ENCODE data around the gene TPRG1.
"Not testable (repeated sequence)": the region's sequence is repeated elsewhere in the genome, so short reads cannot be mapped to it uniquely, and the experiment has no call there.

TPRG1 gene

DNA sequence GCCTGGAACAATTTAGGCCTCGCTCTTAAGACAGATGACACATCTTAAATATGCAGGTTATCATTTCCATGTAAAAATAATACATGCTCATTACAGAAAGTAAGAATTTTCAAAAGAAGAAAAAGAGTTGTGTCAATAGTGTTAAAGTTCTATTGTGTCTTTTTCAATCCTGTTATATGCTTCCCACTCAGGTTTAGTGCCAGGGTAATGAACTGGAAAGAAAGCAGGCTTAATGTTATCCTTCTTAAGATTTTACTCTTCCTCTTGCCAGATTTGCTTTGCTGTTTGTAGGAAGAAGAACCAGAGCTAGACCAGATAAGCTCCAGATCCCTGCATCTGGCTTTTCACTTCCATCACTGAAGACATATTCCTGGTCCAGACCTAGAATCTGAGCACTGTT, 128.6 kb downstream of the TPRG1 start:
- no peak for DNase-seq (ENCODE audit: low read depth, low spot score)
- no peak overlapping the region for H3K4me3 ChIP-seq (ENCODE audit: low read length)

DNA sequence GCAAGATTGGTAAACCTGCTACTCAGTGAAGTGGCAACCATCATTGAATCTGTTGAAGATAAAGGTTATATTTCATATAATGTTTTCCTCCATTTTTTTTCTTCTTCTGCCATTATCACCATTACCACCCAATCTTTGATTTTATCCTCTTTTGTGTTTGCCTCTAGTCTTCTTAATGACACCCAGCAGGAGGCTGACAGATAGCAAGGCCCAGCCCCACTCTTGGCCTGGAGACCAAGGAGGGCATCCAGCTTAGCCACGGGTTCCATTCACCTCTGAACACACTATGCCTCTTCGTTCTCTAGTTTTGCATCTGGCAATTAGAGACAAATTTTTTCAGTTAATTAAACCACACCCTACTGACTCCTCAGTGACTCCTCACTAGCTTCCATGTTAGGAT, 129.7 kb downstream of the TPRG1 start:
- no peak for DNase-seq (ENCODE audit: low read depth, low spot score)
- no peak overlapping the region for H3K4me3 ChIP-seq (ENCODE audit: low read length)

DNA sequence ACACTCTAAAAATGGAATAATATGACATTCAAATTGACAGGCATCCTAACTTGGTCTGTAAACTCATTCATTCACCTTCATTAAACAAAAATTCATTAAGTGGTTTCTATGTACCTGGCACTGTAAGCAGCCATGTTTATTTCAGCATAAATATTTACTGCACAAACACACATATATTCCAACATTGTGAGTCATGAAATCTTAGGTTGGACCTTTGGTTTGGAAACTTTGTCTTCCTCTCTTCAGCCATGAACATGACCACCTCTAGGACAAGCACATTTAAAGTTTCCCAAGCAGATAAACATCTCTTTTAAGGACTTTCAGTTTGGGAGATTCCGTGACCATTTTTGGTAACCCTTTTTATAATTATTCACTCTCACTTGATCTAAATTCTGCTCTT, 131.8 kb downstream of the TPRG1 start:
- no peak for DNase-seq (ENCODE audit: low read depth, low spot score)
- H3K4me3 ChIP-seq (ENCODE audit: low read length) = no peak overlapping the region

DNA sequence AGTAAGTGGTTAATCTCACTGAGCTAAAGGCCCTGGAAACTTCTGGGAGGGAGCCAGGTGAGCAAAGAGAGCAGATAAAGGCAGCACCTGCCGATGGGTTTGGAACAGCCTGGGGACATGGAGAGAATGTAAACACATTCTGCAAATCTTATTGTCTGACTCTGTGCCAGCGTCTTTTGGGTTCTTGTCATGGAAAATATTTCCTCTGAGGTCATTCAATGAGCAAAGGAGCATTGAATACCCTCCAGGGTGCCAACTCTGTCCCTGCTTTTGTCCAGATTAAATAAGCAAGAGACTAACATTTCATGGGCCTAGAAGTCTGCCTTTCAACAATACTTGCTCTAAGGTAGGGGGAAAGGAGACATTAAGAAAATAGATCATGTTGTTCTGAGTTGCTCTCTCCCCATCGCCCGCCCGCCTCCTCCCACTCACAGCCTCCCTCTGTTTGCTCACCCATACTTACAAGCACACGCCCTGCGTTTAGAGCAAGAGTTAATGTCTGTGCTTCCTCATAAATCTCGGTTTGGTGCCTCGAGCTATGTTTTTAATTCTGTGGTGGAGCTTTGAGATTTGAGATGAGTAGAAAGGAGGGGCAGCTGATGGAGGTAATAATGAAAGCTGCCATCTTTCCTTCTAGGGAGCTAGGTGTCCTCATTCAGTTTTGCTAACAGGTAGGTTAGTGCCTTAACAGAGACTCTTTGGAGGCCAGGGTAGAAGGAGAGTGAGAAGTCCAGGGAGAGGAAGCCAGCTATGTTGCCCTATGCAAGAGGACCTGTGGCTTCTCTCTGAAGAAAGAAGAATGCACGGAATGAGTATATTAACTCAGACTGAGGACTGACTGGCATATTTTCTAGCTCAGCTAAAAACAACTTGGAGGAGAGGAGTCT, 132.9 kb downstream of the TPRG1 start:
- no peak for DNase-seq (ENCODE audit: low read depth, low spot score)
- H3K4me3 ChIP-seq (ENCODE audit: low read length) = no peak overlapping the region

DNA sequence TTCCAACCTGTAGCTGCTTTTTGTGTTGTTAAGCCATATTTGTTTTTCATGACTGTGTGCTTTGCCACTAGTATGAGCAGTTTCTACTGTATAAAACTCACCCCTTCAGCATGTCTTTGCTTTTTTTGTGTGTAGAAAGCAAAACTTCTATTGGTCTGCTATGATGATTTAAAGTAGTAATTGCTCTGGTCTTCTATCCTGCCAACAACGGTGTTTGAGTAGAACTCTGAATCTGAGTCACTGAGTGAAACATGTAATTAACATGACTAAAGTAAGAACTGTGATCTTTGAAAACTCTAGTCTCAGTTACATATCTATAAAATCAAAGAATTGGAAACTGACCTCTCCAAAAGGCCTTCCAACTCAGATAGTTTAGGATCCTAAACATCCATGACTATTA, 133.6 kb downstream of the TPRG1 start:
- DNase-seq (ENCODE audit: low read depth, low spot score) = no peak
- no peak overlapping the region for H3K4me3 ChIP-seq (ENCODE audit: low read length)

DNA sequence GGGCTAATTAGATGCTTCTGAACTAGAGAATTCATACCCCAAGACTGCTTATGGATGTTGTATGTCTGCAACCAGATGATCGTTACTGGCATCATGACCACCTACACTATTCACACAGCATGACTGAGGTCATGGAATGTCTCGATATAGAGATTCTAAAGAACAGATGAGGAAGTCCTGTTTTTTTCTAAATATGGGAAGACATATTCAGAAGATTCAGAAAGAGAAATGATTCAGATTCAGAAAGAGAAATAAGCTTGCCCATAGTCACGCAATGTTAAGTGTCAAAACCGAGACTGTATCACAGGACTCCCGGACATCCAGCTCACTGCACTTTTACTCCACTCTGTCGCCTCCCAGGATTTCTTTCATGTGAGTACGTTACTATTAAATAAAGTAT, 136.2 kb downstream of the TPRG1 start:
- H3K4me3 ChIP-seq (ENCODE audit: low read length) = no peak overlapping the region
- no peak for DNase-seq (ENCODE audit: low read depth, low spot score)

DNA sequence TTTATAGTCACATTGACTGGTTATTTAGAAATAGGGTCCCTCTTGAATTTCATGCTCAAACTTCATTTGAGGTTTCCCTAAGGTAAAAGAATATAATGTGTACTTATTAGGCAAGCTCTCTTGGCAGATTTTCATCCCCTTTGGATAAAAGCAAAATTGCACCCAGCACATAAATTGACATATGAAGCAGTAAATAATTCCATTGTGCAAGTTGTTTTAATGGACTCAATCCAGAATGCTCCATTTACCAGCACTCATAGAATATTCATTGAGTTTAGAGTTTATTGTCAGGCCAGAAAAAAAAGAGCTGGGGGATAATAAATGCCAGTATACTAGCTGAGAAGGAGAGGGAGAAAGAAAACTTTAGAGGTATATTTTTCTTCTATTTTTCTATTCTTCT, 136.8 kb downstream of the TPRG1 start:
- DNase-seq (ENCODE audit: low read depth, low spot score) = no peak
- no peak overlapping the region for H3K4me3 ChIP-seq (ENCODE audit: low read length)

DNA sequence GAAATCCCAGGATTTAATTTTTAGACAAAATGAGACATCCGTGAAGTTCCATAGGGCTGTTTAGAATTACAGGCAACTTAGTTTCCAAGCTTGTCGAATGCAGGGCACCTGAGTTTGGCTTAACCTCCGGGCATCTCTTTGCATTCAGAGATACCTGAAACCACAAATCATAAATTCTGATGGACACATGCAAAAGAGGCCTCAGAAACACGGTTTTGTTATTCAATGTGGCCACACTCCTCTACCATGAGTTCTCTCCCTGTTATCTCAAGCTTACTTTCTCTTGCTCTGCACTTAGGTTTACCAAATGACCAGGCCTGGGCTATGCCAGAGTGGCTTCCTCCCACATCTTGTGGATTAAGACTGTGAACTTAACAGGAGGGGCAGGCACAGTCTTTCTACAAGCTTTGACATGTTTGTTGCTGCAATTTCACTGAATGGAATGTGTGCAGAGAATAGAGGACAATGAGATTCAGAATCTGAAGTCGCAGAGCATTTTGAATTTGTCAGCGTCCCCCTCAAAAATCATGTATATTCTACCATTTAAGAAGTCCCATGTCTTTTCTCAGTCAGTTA, 137.7 kb downstream of the TPRG1 start:
- no peak overlapping the region for H3K4me3 ChIP-seq (ENCODE audit: low read length)
- DNase-seq (ENCODE audit: low read depth, low spot score) = no peak

DNA sequence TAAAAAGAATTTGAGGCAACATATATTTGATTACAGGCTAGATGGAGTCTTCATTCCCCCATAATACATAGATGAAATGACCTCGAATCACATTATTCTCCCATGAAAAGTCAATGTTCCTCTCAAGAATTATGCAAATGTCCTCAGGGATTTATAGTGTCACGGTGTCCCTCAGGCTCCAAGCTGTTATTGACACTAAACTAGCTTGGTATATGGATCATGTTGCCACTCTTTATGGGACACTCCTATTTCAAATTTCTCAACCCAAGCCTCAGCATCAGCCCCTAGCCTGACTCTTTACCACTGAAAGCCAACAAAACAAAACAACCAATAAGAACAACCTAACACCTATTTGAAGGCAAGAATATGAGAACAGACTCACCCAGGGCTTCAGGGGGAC, 139.8 kb downstream of the TPRG1 start:
- no peak overlapping the region for H3K4me3 ChIP-seq (ENCODE audit: low read length)

DNA sequence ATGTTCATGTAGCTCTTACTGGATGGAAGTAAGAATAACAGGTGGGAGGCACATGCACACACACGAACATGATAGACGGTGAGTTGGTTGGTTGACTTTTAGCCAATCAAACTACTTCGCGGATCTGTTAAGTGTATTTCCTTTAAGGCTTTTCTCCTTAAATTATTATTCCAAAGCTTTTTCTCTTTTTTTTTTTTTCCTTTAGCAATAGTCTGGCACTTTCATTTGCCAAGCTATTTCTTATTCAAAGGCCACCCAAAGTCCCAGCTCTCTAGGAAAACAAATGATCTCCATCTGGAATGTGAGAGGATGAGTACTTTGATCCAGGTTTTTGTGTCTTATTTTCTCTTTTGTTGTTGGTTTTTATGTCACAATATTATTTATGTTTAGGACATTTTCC, 141.1 kb downstream of the TPRG1 start:
- H3K4me3 ChIP-seq (ENCODE audit: low read length) = no peak overlapping the region

More for the DNA sequence above, 139.8 kb downstream of the TPRG1 start:
- DNase-seq (ENCODE audit: low read depth, low spot score) = no peak

DNA sequence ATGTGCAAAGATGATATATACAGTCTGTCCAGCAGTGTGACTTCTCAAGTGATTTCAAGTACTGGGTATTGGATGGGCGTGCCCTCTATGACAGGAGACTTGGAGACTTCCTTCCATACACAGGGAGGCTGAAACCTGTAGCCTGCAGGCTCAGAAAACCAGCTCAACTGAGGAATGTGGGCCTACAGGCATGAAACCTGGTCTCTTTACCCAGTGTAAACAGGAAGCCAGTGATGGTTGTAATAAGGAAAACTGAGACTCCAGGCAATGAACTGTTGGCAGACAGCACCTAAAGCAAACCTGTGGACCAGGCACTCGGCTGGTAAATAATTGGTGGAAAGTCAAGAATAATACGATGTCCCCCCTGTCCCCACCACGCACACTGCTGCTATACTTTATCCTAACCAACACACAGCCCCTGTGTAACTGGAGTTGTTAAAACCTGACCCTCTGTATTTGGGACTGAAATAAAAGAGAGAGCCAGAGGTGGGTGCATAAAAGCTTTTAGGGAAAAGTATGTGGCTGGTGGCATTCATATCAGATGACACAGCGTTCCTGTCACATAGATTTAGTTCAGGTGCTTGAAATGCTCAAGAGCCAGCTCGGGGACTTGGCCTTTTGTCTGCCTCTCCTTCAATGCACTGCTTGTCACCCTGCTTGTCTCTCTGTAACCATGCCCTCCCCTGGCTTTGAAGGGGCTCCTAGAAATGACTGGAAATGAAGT, 144.7 kb downstream of the TPRG1 start:
- DNase-seq (ENCODE audit: low read depth, low spot score) = no peak
- H3K4me3 ChIP-seq (ENCODE audit: low read length) = no peak overlapping the region

More for the DNA sequence above, 141.1 kb downstream of the TPRG1 start:
- DNase-seq (ENCODE audit: low read depth, low spot score) = no peak

DNA sequence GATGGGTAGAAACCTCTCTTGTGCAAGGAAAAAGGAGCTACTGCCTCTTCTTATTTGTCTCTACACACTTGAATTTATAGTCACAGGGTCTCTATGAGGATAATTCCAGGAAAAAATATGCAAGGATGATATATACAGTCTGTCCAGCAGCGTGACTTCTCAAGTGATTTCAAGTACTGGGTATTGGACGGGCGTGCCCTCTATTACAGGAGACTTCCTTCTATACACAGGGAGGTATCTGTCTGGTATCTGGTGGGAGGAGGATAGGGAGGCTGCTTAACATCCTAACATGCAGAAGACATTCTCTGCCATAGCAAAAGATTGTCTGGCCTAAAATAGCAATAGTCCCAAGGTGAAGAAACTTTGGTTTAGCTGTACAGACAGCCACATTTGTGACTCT, 146.1 kb downstream of the TPRG1 start:
- no peak for DNase-seq (ENCODE audit: low read depth, low spot score)
- no peak overlapping the region for H3K4me3 ChIP-seq (ENCODE audit: low read length)

DNA sequence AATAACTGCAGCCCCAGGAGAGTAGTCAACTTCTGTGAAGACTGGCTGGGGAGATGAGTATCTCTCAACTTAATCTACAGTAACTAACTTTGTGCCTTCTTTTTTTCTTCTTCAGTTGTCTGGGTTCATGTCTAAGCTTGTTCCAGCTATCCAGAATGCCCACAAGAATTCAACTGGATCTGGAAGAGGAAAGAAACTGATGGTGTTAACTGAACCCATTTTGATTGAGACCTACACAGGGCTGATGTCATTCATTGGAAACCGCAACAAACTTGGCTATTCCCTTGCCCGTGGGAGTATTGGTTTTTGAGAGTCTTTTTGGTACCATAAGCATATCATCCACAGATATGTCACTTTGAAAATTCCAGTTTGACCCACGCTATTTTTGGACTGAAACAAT, 148.7 kb downstream of the TPRG1 start:
- no peak for DNase-seq (ENCODE audit: low read depth, low spot score)
- no peak overlapping the region for H3K4me3 ChIP-seq (ENCODE audit: low read length)

DNA sequence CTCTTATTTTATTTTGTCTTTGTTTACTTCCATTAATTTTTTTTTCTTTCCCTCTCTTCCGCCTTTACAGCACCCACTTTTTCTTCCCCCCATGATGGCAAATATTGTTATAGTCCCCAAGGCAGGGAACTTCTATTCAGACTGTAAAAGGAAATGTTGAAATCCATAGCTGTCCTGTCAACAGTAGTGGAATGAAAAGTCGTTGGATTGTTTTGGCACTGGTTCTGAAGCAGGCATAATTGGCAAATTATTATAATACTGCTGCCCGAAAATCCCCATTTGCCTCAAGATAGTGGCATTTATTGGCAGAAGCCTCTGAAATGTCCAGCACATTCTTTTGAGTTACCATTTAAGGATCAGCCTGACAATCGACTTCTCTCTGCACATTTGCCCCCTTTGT, 150.6 kb downstream of the TPRG1 start:
- no peak for DNase-seq (ENCODE audit: low read depth, low spot score)
- H3K4me3 ChIP-seq (ENCODE audit: low read length) = no peak overlapping the region

DNA sequence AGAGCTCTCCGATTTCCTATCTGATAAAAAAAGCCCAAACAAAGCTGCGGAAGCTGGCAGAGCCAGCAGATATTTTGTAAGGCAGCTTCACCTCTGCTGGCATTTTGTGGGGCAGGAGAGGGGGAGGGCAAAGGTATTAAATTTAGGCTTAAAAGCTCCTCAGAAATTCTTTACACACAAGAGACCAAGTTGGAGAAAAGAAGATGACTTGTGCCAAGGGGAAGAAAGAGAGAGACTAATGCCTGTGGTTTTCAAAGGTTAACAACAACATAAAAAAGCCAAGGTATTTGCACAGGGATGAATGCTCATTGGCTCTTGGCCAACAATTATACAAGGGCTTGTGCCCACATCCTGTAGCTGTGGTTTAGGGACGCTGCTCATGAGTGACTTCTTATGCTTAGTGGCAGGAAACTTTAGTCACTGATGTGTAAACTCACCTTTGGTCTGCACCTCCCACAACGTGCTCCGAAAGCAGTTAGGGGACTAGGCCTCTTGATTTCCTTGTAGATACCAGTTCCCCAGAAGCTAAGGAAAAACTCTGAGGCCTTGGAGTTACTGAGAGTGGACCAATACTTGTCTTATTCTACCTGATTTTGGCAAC, 152.9 kb downstream of the TPRG1 start:
- no peak overlapping the region for H3K4me3 ChIP-seq (ENCODE audit: low read length)
- peak; percentile 99 for DNase-seq (ENCODE audit: low read depth, low spot score)

DNA sequence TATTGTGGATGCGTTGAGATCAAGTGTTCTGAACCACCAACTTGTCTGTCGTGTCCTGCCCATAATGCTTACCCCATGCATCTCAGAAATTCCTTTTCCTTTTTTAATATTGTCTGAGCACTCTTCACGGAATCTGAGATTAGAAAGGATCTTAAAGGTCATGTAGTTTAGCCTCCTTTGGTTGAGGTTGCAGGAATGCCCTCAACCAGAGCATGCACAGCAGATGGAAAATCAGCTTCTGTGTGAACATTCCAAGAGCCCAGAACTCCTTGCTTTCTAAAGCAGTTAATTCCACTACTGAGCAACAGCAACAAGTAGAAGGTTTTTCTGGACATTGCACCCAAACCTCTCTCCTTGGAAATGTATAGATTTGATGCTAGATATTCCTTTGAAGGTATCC, 153.7 kb downstream of the TPRG1 start:
- DNase-seq (ENCODE audit: low read depth, low spot score) = no peak
- H3K4me3 ChIP-seq (ENCODE audit: low read length) = no peak overlapping the region

DNA sequence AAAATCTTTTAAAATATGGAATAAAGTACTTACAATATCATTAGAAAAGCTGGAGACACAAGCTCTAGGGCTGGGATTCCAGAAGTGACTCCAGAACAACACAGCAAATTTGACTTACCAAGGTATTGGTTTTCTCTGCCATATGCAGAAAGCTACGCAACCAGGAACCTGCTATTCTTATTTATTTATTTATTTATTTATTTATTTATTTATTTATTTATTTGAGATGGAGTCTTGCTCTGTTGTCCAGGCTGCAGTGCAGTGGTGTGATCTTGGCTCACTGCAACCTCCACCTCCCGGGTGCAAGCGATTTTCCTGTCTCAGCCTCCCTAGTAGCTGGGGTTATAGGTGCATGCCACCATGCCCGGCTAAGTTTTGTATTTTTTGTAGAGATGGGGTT, 157.9 kb downstream of the TPRG1 start:
- DNase-seq (ENCODE audit: low read depth, low spot score) = not testable (repeated sequence)

DNA sequence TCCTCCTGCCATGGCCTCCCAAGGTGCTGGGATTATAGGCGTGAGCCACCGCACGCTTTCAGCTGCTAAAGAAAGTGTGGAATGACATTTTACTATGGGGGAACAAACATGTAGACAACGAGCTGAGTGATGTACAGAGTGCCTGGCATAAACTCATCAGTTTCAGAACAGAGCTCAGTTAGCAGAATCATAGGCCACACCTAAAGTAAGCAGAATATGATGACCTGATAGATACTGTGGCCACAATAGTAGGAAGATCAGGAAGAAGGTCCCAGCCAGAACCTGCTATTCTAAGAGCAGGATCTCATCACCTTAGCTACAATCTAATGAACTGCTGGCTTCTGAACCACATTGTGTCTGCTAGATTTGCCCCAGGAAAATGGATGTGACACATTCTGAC, 158.3 kb downstream of the TPRG1 start:
- H3K4me3 ChIP-seq (ENCODE audit: low read length) = no peak overlapping the region
- no peak for DNase-seq (ENCODE audit: low read depth, low spot score)

More for the DNA sequence above, 157.9 kb downstream of the TPRG1 start:
- not testable (repeated sequence) for H3K4me3 ChIP-seq (ENCODE audit: low read length)

DNA sequence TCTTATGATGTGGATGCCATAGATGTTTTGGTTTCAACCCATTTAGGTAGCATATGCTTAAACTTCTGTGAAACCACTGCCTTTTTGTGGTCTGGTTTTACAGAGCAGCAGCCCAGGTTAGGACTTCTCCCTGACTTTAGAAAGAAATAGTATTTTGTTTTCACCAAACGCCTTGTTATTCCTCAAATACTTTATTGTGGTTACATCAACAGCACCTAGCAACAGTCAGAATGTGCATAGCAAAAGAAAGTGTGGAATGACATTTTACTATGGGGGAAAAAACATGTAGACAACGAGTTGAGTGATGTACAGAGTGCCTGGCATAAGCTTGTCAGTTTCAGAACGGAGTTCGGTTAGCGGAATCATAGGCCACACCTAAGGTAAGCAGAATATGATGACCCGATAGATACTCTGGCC, 159.2 kb downstream of the TPRG1 start:
- DNase-seq (ENCODE audit: low read depth, low spot score) = no peak
- no peak overlapping the region for H3K4me3 ChIP-seq (ENCODE audit: low read length)
